OCI-LY7 (cell line): ENCODE results near the gene UBE2J1.

ENCODE experiments used
- CTCF ChIP-seq: fragments of 200-600 bp; sonication (generic); conservative IDR thresholded peaks from 2 replicates; pipeline ENCODE4 v1.5.1; 2014; ENCODE audit warnings: mild to moderate bottlenecking, antibody characterized with exemption, low read length, moderate library complexity, mixed read lengths
- EZH2phosphoT487 ChIP-seq: fragments of 200-600 bp; sonication (generic); IDR thresholded peaks from 2 replicates; pipeline ENCODE4 v1.6.1; 2018; ENCODE audit warnings: low read depth, borderline replicate concordance, mild to moderate bottlenecking, mixed run types, antibody characterized with exemption, low read length, moderate library complexity, mixed read lengths

GRCh38 chr6:89301586-89302194 lies 50.8 kb downstream of the UBE2J1 start:
- no peak for TF ChIP-seq EZH2phosphoT487
- TF ChIP-seq CTCF = no peak
